Mammary epithelial cell (primary cell): ENCODE data around the gene SMARCA2.

ENCODE experiments used
- CTCF ChIP-seq, 2 donors: IDR thresholded peaks in 1 of 2; conservative IDR thresholded peaks in 1 of 2; 2 replicates each; pipeline ENCODE4 v1.5.1; 2011 to 2012; ENCODE audit warnings: inconsistent platforms in 2 of 2, low read length in 2 of 2, mild to moderate bottlenecking in 2 of 2, control low read depth in 1 of 2, low read depth in 1 of 2; ENCODE audit not compliant: insufficient read depth in 1 of 2; ENCODE audit errors: extremely low read depth in 1 of 2
- EZH2 ChIP-seq: IDR thresholded peaks from 2 replicates; pipeline ENCODE4 v1.6.1; 2012; ENCODE audit warnings: low read length, inconsistent platforms, borderline replicate concordance

DNA sequence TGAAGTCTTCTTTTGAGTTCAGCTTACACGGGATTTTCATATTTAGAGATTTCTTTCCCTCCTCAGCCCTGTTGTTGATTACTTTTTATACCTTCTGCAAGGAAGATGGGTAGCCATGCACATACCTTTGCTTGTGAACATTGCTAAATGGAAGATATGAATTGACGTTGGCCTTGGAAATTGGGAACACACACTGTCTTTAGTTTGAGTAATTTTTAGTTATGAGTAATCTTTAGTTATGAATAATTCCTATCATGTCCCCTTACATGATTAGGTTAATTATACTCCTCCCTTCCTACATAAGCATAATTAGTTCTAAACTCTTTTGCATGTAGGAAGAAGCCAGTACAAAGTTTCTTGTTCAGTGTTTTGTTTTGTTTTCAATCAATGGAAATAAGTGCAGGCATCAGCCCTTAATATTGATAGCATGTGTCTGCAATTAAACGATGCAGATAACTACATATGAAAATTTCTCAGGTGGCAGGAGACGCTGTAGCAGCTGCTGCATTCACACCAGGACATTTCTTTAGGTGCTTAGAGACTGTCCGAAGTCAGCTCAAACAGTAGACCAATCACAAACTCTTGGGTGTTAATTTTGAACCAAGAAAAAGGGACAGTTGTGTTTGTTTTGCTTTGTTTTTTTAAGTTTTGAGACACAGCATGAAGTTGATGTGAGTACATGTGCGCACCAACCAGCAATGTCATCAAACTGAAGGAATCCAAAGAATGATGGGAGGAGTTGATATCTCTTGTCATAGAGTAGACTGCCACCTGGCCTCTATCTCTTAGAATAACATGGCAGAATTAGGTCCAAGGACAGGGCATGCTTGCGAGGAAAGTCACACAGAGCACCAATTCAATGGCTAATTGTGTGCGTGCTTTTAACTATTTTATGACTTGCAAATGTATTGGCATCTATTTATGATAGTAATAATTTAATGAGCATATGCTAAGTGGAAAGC lies 51.4 kb downstream of the SMARCA2 start:
- TF ChIP-seq EZH2 (no peak), CTCF (conservative IDR thresholded peaks at IDR 0.05 in 1 of 2, IDR thresholded peaks at IDR 0.05 in 1 of 2; ENCODE audit: extremely low read depth in 1 of 2, insufficient read depth in 1 of 2, low read depth in 1 of 2, low read length in 2 of 2) (peak in 1 of 2 donors; percentile 25)
